Transverse colon (tissue), 3 donors: ENCODE results near the gene ANKFN1.

Experiments
- CTCF ChIP-seq, 5 experiments: fragments of 200-600 bp in 3 of 5; fragments of 450-650 bp in 2 of 5; sonication (generic) in 3 of 5; IDR thresholded peaks; 1 replicate in 2 of 5; 2 replicates in 3 of 5; pipeline ENCODE4 v1.5.1; 2016 to 2017; ENCODE audit warnings: antibody characterized with exemption in 5 of 5, inconsistent platforms in 3 of 5, mild to moderate bottlenecking in 2 of 5, moderate library complexity in 1 of 5
- EP300 ChIP-seq: sonication (generic); formaldehyde crosslinking; IDR thresholded peaks from one replicate; pipeline ENCODE4 v1.6.1; 2017; ENCODE audit warnings: antibody characterized with exemption, low read depth
- POLR2A ChIP-seq: fragments of 450-650 bp; IDR thresholded peaks from one replicate; pipeline ENCODE4 v1.6.1; 2016; ENCODE audit warnings: antibody characterized with exemption, mild to moderate bottlenecking, moderate library complexity

GRCh38 chr17:56173958-56174835 is 20.9 kb downstream of the ANKFN1 start:
- TF ChIP-seq POLR2A (no peak), CTCF (IDR thresholded peaks at IDR 0.05) (no peak), EP300 (no peak)
